ENCODE results near the gene ATP6V0E2. TPM values are rescaled to one million over a fixed set of nuclear protein-coding genes. Genes with fewer than 3 reads are reported as not detected.

Gene ATP6V0E2
- total RNA-seq, 6 experiments from 2014 or later = 33.8 to 95.1 (median 70.9) TPM

DNA sequence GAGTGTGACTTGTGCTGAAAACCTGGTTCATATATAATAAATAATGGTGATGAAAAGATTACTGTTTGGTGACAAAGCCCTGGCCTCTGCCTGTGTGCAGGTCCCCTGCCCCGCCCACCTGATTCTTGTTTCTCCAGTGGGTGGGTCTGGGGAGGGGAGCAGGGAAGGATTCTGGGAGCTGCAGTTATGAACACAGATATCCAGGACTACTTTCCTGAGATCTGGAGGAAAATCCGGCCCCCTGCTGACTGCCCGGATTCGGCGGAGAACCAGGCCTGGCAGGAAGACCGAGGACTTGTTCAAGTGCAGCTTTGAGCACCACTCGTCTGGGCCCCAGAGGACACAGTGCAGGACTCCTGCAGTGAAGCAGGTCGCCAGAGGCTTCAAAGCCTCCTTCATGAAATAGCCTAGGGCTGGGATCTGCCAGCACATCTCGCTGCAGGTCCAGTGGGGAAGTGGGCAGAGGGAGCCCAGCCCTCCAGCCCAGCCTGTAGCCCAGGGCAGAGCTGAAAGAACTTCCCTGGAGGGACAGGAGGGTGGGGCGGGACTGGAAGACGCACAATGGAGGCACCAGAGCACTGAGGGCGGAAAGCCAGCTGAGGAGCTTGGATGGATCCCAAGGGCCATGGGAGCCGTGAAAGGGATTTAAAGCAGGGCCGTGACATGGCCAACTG is 7.0 kb downstream of the ATP6V0E2 start:
- Histone ChIP-seq H3K9me3 (no peaks in the 10 kb centered on the region), H3K4me1 (peaks cover 0 to 39% (median 16%) of the 10 kb centered on the region in 4 donors), H3K4me3 (no peak overlapping the region), H3K36me3 (peaks cover 0 to 11% (median 0%) of the 10 kb centered on the region in 4 donors), H3K27ac (no peak overlapping the region), H3K27me3 (no peaks in the 10 kb centered on the region)
- ATAC-seq (no peak), DNase-seq (no peak)
- intact Hi-C loops (cut with DNase I) = no loop called here
- WGBS (ENCODE audit: insufficient coverage, low coverage, low lambda C conversion rate, missing lambda C conversion rate) = 88% methylated on average over 4 of the region's 14 CpGs
- TF ChIP-seq, protein P1, sequence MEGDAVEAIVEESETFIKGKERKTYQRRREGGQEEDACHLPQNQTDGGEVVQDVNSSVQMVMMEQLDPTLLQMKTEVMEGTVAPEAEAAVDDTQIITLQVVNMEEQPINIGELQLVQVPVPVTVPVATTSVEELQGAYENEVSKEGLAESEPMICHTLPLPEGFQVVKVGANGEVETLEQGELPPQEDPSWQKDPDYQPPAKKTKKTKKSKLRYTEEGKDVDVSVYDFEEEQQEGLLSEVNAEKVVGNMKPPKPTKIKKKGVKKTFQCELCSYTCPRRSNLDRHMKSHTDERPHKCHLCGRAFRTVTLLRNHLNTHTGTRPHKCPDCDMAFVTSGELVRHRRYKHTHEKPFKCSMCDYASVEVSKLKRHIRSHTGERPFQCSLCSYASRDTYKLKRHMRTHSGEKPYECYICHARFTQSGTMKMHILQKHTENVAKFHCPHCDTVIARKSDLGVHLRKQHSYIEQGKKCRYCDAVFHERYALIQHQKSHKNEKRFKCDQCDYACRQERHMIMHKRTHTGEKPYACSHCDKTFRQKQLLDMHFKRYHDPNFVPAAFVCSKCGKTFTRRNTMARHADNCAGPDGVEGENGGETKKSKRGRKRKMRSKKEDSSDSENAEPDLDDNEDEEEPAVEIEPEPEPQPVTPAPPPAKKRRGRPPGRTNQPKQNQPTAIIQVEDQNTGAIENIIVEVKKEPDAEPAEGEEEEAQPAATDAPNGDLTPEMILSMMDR (IDR thresholded peaks at IDR 0.05) = no peak
- no peak for TF ChIP-seq POLR2A (IDR thresholded peaks at IDR 0.05)

DNA sequence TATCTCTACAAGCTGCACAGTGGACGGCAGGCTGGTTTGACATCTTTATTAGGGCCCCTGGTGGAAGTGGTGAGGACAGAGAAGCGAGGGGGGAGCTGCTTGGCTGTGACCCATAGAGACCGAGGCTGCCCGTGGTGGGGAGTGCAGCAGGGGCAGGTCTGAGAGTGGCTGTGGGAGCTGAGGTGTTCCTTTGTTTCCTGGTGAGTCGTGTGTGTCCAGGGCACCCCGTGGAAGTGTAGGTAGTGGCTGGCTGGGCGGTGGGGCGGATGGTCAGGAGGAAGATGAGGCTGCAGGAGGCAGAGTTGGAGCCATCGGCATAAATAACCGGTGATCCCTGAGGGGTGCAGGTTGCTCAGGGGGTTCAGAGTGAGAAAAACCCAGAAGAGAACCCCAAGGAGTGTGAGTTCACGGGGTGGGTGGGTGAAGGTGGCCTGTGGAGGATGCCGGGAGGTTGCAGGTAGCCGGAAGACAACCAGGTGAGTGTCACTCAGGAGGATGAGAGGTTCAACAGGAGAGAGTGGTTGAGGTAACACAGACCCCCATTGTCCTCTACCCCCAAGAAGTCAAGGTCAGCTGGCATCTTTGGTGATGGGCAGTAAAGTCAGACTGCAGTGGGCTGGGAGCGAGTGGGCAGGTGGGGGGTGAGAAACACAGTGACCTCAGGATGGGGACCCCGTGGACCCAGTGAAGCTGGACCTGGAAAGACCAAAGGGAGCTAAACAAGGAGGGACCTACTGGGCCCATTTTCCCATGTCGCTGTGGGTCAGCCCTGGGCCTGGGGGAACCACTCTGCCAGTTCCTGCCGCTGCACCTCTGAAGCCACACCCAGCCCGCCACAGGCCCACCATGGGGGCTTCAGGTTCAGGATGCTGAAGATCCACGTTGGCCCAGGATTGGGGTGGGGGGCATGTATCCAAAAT is 7.8 kb downstream of the ATP6V0E2 start:
- intact Hi-C loops (cut with DNase I) = no loop called here
- Histone ChIP-seq H3K9me3 (no peaks in the 10 kb centered on the region), H3K4me3 (no peak overlapping the region), H3K36me3 (peaks cover 0 to 10% (median 0%) of the 10 kb centered on the region in 4 donors), H3K27me3 (no peaks in the 10 kb centered on the region), H3K27ac (peak overlapping the region in 1 of 3 donors; percentile 71), H3K4me1 (peaks cover 0 to 47% (median 19%) of the 10 kb centered on the region in 4 donors)
- ATAC-seq = no peak
- 71% methylated on average over 10 of the region's 19 CpGs for WGBS (ENCODE audit: insufficient coverage, low coverage, low lambda C conversion rate, missing lambda C conversion rate)
- TF ChIP-seq, protein P1 (IDR thresholded peaks at IDR 0.05) = no peak
- no peak for TF ChIP-seq POLR2A (IDR thresholded peaks at IDR 0.05)
- no peak for DNase-seq

DNA sequence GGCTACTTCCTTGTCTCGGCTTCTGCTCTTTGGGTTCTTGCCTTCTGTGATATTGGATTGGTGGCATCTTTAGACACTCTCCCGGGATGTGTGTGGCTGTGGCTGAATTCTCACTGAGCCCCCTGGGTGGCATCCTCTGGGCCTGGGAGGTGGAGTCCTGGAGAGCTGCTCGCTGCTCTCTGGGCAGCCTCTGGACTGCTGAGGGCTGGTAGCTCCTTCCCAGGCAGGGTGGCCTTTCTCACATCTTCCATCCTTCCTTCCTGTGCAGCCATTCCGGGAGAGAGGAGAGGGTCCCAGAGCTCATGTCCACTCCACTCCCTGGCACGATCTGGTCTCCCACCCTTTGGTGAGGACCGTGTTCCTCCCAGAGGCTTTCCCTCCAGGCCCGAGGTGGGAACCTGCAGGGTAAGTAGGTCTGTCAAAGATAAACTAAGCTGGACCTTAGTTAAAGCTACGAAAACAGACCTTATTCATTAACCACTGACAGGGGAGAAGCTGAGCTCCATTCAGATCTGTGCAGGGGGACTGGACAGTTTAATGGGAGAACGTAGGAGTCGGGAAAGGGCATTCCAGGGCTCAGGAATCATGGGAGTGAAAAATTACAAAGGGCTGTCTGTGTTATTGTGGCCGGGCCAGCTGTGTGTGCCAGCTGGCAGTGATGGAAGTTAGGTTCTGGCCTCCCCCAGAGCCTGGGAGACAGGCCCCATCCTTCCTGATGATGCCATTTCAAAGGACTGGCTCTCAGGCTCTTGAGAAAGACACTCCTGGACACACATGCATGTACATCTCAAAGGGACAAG is 8.7 kb downstream of the ATP6V0E2 start:
- Histone ChIP-seq H3K4me3 (no peak overlapping the region), H3K27ac (peak overlapping the region in 2 of 3 donors; percentile 1 to 71), H3K27me3 (no peaks in the 10 kb centered on the region), H3K36me3 (peaks cover 0 to 4% (median 0%) of the 10 kb centered on the region in 4 donors), H3K4me1 (peaks cover 0 to 51% (median 23%) of the 10 kb centered on the region in 4 donors), H3K9me3 (no peaks in the 10 kb centered on the region)
- no peak for TF ChIP-seq POLR2A (IDR thresholded peaks at IDR 0.05)
- TF ChIP-seq, protein P1 (IDR thresholded peaks at IDR 0.05) = no peak
- 34% methylated on average over 5 of the region's 11 CpGs for WGBS (ENCODE audit: insufficient coverage, low coverage, low lambda C conversion rate, missing lambda C conversion rate)
- intact Hi-C loops (cut with DNase I) = no loop called here
- ATAC-seq (peak in 3 of 4 donors; percentile 2 to 7 (median 3)), DNase-seq (no peak)

DNA sequence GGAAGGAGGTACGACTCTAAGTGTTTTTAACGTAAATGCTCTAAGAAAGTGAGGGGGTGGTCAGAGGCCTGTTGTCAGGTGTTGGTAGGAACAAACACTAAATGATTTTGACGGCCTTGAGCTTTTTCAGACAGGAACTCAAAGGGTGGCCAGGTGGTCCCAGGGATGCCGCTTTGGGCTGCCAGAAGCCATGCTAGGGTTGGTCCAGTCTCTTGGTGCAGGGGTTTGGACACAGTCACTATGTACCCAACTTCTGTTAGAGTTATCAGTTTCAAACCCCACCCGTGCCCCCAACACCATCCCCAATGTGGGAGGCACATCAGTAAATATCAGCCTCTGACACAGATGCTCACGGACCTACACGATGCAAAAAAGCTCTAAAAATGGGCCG is 9.3 kb downstream of the ATP6V0E2 start:
- Histone ChIP-seq H3K27ac (peak overlapping the region in 2 of 3 donors; percentile 65 to 71), H3K9me3 (no peaks in the 10 kb centered on the region), H3K27me3 (no peaks in the 10 kb centered on the region), H3K4me3 (no peak overlapping the region), H3K36me3 (peaks cover 0 to 4% (median 0%) of the 10 kb centered on the region in 4 donors), H3K4me1 (peaks cover 0 to 51% (median 23%) of the 10 kb centered on the region in 4 donors)
- ATAC-seq (no peak), DNase-seq (no peak)
- TF ChIP-seq, protein P1 (IDR thresholded peaks at IDR 0.05) = no peak
- TF ChIP-seq POLR2A (IDR thresholded peaks at IDR 0.05) = no peak
- WGBS (ENCODE audit: insufficient coverage, low coverage, low lambda C conversion rate, missing lambda C conversion rate) = 33% methylated on average over 7 of the region's 8 CpGs
- intact Hi-C loops (cut with DNase I) = no loop called here

Data from right lobe of liver (tissue), 6 donors.